NB4 (cell line): ENCODE data around the gene MAP4K4.

Experiments
- DNase-seq: peaks from one replicate; pipeline ENCODE4 v3.0.0; 2010; ENCODE audit warnings: low read depth
- H3K4me3 ChIP-seq: one replicate; pipeline ENCODE4 v1.5.1; 2011; ENCODE audit warnings: mild to moderate bottlenecking, low read depth, low read length, moderate library complexity
- MYC ChIP-seq: IDR thresholded peaks from 2 replicates; pipeline ENCODE4 v1.6.1; 2011; ENCODE audit warnings: low read depth, low read length
- POLR2A ChIP-seq: IDR thresholded peaks from 2 replicates; pipeline ENCODE4 v1.6.1; 2011; ENCODE audit warnings: mild to moderate bottlenecking; ENCODE audit not compliant: insufficient read length; ENCODE audit errors: extremely low read depth
- TF ChIP-seq, protein P1 (sequence below): IDR thresholded peaks from 2 replicates; pipeline ENCODE4 v1.6.1; 2011; ENCODE audit warnings: low read depth, low read length
- TF ChIP-seq, protein P2 (sequence below): IDR thresholded peaks from one replicate; pipeline ENCODE4 v1.5.1; 2012; ENCODE audit warnings: low read depth, low read length

The MAP4K4 gene

DNA sequence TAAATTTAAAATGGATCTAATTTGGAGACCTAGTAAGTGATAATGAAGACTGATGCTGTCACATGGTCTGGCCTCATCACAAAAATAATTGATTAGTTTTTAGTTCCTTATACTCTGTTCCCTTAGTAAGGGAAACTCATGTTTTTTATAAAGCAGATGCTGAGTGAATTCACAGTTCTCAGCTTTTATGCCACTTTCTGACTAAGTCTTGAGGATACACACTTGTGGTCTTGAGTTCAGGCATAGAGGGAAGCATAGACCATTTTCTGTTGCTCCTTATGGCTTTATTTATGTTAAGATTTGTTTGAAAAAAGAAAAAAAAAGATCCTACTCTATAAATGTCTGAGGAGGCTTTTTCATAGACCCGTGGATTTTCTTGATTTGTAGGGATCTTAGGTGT is 91.1 kb downstream of the MAP4K4 start:
- no peak for DNase-seq
- TF ChIP-seq, protein P1, sequence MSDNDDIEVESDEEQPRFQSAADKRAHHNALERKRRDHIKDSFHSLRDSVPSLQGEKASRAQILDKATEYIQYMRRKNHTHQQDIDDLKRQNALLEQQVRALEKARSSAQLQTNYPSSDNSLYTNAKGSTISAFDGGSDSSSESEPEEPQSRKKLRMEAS, result no peak
- no peak overlapping the region for H3K4me3 ChIP-seq

DNA sequence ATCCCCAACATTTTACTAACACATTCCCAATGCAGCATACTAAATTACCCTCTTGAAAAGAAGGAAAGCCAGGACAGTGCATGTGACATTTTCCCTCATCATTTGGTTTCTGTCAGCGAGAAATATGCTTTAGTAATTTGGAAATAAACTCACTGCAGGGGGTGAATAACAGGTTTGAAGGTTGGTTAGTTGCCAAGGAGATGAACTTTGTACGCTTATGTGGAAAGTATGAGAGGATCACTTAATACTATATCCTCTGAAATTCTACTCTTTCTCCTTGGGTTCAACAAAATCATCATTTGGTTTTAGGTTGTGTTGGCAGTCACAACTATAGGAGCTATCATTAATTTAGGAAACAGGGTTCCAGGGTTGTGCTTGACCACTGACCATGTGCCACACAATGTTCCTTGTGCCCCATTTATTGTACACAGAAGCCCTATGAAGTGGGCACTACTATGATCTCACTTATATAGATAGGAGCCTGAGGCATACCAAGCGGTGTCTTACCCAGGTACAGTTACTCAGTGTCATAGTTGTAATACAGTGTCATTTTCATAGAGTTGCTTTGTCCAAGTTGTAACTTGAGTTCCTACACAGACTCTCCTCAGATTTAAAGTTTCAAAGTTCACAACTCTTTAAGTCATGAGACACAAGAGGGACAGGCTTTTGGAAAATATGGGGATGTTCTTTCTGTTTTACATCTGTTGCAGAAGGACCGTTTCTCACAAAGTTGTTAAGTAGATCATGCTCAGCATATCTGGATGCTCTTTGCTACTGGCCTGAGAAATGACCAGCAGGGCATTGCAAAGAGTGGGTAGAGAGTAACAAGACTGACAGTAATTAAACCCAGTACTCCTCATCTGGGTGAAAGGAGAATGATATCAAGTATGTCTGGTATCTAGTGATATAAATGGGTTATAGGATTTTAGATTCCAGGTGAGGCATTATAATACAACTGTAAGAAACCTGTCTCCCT is 91.8 kb downstream of the MAP4K4 start:
- TF ChIP-seq, protein P2, sequence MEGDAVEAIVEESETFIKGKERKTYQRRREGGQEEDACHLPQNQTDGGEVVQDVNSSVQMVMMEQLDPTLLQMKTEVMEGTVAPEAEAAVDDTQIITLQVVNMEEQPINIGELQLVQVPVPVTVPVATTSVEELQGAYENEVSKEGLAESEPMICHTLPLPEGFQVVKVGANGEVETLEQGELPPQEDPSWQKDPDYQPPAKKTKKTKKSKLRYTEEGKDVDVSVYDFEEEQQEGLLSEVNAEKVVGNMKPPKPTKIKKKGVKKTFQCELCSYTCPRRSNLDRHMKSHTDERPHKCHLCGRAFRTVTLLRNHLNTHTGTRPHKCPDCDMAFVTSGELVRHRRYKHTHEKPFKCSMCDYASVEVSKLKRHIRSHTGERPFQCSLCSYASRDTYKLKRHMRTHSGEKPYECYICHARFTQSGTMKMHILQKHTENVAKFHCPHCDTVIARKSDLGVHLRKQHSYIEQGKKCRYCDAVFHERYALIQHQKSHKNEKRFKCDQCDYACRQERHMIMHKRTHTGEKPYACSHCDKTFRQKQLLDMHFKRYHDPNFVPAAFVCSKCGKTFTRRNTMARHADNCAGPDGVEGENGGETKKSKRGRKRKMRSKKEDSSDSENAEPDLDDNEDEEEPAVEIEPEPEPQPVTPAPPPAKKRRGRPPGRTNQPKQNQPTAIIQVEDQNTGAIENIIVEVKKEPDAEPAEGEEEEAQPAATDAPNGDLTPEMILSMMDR, result no peak
- TF ChIP-seq, protein P1, result no peak
- TF ChIP-seq POLR2A, result no peak
- no peak for TF ChIP-seq MYC
- DNase-seq, result no peak
- H3K4me3 ChIP-seq, result no peak overlapping the region

DNA sequence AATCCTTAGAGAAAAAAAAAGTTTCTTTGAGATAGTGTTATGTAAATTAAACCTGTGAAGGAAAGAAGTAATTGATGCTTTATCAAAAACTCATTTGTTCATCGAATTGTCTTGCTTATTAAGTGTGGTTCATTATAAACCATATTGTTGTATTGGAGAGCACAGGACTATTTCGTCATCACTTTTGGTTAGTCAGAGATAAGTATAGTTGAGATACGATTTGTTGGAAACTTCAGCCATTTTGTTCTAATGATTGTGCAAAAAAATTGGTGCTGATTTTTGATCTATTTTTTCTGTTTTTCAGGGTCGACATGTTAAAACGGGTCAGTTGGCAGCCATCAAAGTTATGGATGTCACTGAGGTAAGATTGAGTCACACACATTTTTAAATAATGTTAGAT is 92.9 kb downstream of the MAP4K4 start:
- TF ChIP-seq MYC (no peak), POLR2A (no peak)
- TF ChIP-seq, protein P2, result no peak
- TF ChIP-seq, protein P1, result no peak
- no peak for DNase-seq
- no peak overlapping the region for H3K4me3 ChIP-seq

DNA sequence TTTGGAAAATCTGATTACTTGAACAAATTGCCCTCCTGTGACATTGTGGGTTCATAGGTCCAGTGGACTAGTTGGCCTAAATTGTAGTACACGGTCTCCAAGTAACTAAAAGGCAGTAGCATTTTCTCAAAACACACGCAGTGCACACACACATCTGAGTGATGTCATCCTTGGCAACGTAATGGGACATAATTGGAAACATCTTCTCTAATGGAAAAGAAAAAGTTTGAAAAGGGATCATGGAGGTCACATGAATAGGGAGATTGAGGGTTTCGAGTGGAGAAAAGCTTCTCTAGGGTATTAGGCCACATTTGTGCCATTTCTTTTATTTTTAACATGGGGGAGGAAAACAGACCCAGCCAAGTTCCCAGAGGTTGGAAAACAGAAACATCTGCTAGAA is 93.3 kb downstream of the MAP4K4 start:
- H3K4me3 ChIP-seq, result no peak overlapping the region
- no peak for DNase-seq
- TF ChIP-seq, protein P2, result no peak
- no peak for TF ChIP-seq MYC
- no peak for TF ChIP-seq POLR2A
- TF ChIP-seq, protein P1, result no peak

DNA sequence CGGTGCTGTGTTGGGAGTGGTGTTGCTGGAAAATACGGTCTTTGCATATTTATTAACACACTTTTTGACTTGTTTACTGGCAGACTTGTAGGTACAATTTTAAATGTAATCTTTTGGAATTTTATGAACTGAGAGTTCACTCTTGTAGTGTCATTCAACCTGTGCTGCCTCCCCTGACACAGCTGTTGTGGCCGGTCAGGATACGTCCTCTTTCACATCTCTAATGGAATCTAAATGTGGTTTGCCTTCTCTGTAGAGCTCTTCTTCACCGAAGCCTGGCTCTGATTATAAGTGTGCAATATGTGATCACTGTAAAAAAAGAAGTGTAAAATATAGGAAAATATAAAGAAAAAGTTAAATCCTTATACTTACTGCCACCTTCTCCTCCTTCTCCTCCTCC is 94.7 kb downstream of the MAP4K4 start:
- no peak for TF ChIP-seq POLR2A
- TF ChIP-seq MYC, result no peak
- TF ChIP-seq, protein P1, result no peak
- TF ChIP-seq, protein P2, result no peak
- no peak for DNase-seq
- H3K4me3 ChIP-seq, result no peak overlapping the region

DNA sequence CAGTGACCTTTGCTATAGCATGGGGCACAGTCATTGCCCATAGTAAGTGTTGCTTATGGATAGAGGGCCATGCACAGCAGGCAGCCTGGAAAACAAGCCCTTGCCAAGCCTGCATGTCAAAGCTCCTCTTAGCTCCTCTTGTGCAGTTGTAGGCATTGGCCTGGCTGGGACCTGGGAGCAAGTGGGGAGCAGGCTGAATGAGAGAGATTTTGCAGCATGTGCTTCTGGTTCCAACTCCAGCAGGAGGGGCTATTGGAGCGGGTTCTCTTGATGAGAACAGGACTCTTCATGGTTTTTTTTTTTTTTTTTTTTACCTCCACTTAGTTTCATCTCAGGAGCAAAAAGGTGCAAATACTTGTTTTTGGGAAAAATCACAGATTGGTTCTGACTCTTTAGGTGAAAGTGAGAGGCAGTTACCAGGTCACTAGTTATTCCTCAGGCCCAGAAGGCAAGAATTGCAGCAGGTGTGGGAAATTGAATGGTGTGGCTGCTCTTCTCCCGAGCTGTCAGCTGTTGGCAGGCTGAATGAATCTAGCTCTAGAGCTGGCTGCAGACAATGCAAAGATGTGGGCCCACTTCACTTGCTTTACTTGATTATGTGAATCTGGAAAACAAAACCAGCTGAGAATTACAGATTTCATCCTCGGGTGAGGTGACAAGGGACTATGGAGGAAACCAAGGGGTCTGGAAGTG is 95.9 kb downstream of the MAP4K4 start:
- no peak overlapping the region for H3K4me3 ChIP-seq
- TF ChIP-seq, protein P1, result no peak
- TF ChIP-seq POLR2A (no peak), MYC (no peak)
- TF ChIP-seq, protein P2, result no peak
- no peak for DNase-seq
